Neural cell (in vitro differentiated cells): ENCODE data around the gene CEP128. TPM values are rescaled to one million over a fixed set of nuclear protein-coding genes. Genes with fewer than 3 reads are reported as not detected.

ENCODE experiments used
- H2AFZ ChIP-seq: fragments of 200-600, 300-800 bp; sonication (generic), shearing (Covaris generic); 2 replicates; pipeline ENCODE4 v1.6.0; 2014; ENCODE audit warnings: low read depth, mild to moderate bottlenecking, antibody characterized with exemption, low read length, moderate library complexity
- H3F3A ChIP-seq: fragments of 200-600 bp; shearing (Covaris generic); 2 replicates; pipeline ENCODE4 v1.6.1; 2016; ENCODE audit warnings: mild to moderate bottlenecking, moderate library complexity, mixed read lengths, antibody characterized with exemption, low read length; ENCODE audit not compliant: insufficient read depth, poor library complexity, severe bottlenecking
- H3K27ac ChIP-seq: fragments of 200-600, 300-800 bp; sonication (generic), shearing (Covaris generic); 2 replicates; pipeline ENCODE4 v1.5.1; 2014; ENCODE audit warnings: mild to moderate bottlenecking, low read length, moderate library complexity
- H3K27me3 ChIP-seq: fragments of 300-800, 200-600 bp; sonication (generic), shearing (Covaris generic); 2 replicates; pipeline ENCODE4 v1.6.0; 2014; ENCODE audit warnings: mild to moderate bottlenecking, low read depth, low read length, moderate library complexity; ENCODE audit not compliant: insufficient read depth
- H3K36me3 ChIP-seq: fragments of 300-800, 200-600 bp; sonication (generic), shearing (Covaris generic); 2 replicates; pipeline ENCODE4 v1.5.1; 2014; ENCODE audit warnings: mild to moderate bottlenecking, antibody characterized with exemption, low read length, moderate library complexity; ENCODE audit not compliant: insufficient read depth
- H3K4me2 ChIP-seq: fragments of 300-800, 200-600 bp; sonication (generic), shearing (Covaris generic); 2 replicates; pipeline ENCODE4 v1.6.0; 2014; ENCODE audit warnings: mild to moderate bottlenecking, low read length
- H3K4me3 ChIP-seq: fragments of 300-800, 200-600 bp; sonication (generic), shearing (Covaris generic); 2 replicates; pipeline ENCODE4 v1.5.1; 2014; ENCODE audit warnings: mild to moderate bottlenecking, low read length, moderate library complexity
- H3K79me2 ChIP-seq: fragments of 200-600 bp; shearing (Covaris generic); replicated peaks from 2 replicates; pipeline ENCODE4 v1.6.0; 2014; ENCODE audit warnings: mild to moderate bottlenecking, low read length, moderate library complexity; ENCODE audit not compliant: insufficient read depth
- H3K9ac ChIP-seq: fragments of 300-800, 200-600 bp; sonication (generic), shearing (Covaris generic); 2 replicates; pipeline ENCODE4 v1.6.1; 2016; ENCODE audit warnings: mild to moderate bottlenecking, low read length, mixed read lengths
- H3K9me2 ChIP-seq: fragments of 200-600 bp; shearing (Covaris generic); 2 replicates; pipeline ENCODE4 v1.6.1; 2016; ENCODE audit warnings: mild to moderate bottlenecking, low read length, mixed read lengths; ENCODE audit not compliant: insufficient read depth
- H3K9me3 ChIP-seq: fragments of 200-600, 300-800 bp; sonication (generic), shearing (Covaris generic); 2 replicates; pipeline ENCODE4 v1.6.1; 2016; ENCODE audit warnings: mild to moderate bottlenecking, mixed run types, low read length, moderate library complexity, mixed read lengths
- H4K20me1 ChIP-seq: fragments of 200-600 bp; shearing (Covaris generic); 2 replicates; pipeline ENCODE4 v1.6.1; 2016; ENCODE audit warnings: mild to moderate bottlenecking, mixed run types; ENCODE audit not compliant: insufficient read depth
- EP300 ChIP-seq: fragments of 450-650 bp; conservative IDR thresholded peaks from 2 replicates; pipeline ENCODE4 v1.6.1; 2014; ENCODE audit warnings: antibody characterized with exemption, mild to moderate bottlenecking, moderate library complexity; ENCODE audit not compliant: poor library complexity, severe bottlenecking
- EZH2 ChIP-seq: fragments of 200-600, 300-800 bp; shearing (Covaris generic), sonication (generic); IDR thresholded peaks from 2 replicates; pipeline ENCODE4 v1.6.1; 2014; ENCODE audit warnings: antibody characterized with exemption, low read length, borderline replicate concordance, mild to moderate bottlenecking; ENCODE audit not compliant: insufficient read depth, poor library complexity, severe bottlenecking
- MXI1 ChIP-seq: fragments of 450-650 bp; conservative IDR thresholded peaks from 2 replicates; pipeline ENCODE4 v1.6.1; 2014; ENCODE audit warnings: antibody characterized with exemption, mild to moderate bottlenecking; ENCODE audit not compliant: poor library complexity, severe bottlenecking
- POLR2AphosphoS5 ChIP-seq: IDR thresholded peaks from 2 replicates; pipeline ENCODE4 v1.6.1; 2012
- RAD21 ChIP-seq: fragments of 450-650 bp; conservative IDR thresholded peaks from 2 replicates; pipeline ENCODE4 v1.6.1; 2014; ENCODE audit warnings: antibody characterized with exemption, mild to moderate bottlenecking, moderate library complexity
- SMC3 ChIP-seq: fragments of 450-650 bp; conservative IDR thresholded peaks from 2 replicates; pipeline ENCODE4 v1.6.1; 2014; ENCODE audit warnings: antibody characterized with exemption, mild to moderate bottlenecking, moderate library complexity; ENCODE audit not compliant: poor library complexity
- TAF1 ChIP-seq: IDR thresholded peaks from 2 replicates; pipeline ENCODE4 v1.6.1; 2012; ENCODE audit warnings: low read depth
- polyA plus RNA-seq: library from polyadenylated mRNA; depleted of rRNA; stranded (reverse); fragments of >200 nt; gene quantifications from 2 replicates; pipeline ENCODE4 v1.2.3, GENCODE V29; 2014
- TF ChIP-seq, protein P1 (sequence below): IDR thresholded peaks from 2 replicates; pipeline ENCODE4 v1.6.1; 2012; ENCODE audit warnings: borderline replicate concordance
- TF ChIP-seq, protein P2 (sequence below): fragments of 450-650 bp; IDR thresholded peaks from 2 replicates; pipeline ENCODE4 v1.5.1; 2014; ENCODE audit warnings: antibody characterized with exemption, mild to moderate bottlenecking, moderate library complexity; ENCODE audit not compliant: poor library complexity, severe bottlenecking

Gene CEP128
- polyA plus RNA-seq, 1 donor from 2014 or later: 5.5 TPM

DNA sequence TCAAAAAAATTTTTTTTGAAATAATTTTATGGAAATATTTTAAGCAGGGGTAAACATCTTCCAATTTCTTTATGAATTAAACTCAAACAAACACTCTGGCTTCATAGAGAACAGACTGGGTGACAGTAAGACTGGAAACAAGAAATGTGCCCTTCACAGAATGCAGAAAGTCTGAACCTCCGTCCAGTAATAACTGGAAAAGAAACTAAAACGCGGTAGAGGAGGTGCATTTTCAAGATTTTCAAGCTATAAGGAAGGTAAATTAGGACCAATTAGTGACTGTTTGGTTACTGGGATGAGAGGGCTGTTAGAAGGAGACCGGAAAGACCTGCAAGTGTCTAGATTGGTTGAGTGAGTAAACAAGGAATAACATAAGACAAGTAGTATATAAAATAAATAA lies 245.7 kb downstream of the CEP128 start:
- H3K27ac ChIP-seq: no peak overlapping the region
- H3K9me3 ChIP-seq: no peaks in the 10 kb centered on the region
- TF ChIP-seq TAF1 (no peak), MXI1 (no peak), EP300 (no peak), POLR2AphosphoS5 (no peak), SMC3 (no peak), RAD21 (no peak), EZH2 (no peak)
- TF ChIP-seq, protein P1, sequence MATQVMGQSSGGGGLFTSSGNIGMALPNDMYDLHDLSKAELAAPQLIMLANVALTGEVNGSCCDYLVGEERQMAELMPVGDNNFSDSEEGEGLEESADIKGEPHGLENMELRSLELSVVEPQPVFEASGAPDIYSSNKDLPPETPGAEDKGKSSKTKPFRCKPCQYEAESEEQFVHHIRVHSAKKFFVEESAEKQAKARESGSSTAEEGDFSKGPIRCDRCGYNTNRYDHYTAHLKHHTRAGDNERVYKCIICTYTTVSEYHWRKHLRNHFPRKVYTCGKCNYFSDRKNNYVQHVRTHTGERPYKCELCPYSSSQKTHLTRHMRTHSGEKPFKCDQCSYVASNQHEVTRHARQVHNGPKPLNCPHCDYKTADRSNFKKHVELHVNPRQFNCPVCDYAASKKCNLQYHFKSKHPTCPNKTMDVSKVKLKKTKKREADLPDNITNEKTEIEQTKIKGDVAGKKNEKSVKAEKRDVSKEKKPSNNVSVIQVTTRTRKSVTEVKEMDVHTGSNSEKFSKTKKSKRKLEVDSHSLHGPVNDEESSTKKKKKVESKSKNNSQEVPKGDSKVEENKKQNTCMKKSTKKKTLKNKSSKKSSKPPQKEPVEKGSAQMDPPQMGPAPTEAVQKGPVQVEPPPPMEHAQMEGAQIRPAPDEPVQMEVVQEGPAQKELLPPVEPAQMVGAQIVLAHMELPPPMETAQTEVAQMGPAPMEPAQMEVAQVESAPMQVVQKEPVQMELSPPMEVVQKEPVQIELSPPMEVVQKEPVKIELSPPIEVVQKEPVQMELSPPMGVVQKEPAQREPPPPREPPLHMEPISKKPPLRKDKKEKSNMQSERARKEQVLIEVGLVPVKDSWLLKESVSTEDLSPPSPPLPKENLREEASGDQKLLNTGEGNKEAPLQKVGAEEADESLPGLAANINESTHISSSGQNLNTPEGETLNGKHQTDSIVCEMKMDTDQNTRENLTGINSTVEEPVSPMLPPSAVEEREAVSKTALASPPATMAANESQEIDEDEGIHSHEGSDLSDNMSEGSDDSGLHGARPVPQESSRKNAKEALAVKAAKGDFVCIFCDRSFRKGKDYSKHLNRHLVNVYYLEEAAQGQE: no peak

DNA sequence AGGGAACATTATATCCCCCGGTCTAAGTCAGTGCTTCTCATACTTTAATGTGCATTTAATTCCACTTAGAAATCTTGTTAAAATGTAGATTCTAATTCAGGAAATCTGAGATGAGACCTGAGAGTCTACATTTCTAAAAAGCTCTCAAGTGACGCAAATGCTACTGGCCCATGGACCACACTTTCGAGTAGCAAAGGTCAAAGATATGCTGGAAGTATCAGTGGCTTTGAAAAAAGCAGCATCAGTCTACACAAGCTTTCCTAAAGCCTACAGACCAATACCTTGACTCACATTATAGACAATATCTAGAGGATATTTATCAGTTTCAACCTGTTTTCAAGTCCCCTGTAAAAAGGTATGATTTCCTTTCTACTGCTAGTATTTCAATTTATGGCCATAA lies 248.6 kb downstream of the CEP128 start:
- no peaks in the 10 kb centered on the region for H4K20me1 ChIP-seq
- H3K27ac ChIP-seq: no peak overlapping the region
- H3K9ac ChIP-seq: no peak overlapping the region
- H3K9me3 ChIP-seq: no peaks in the 10 kb centered on the region
- TF ChIP-seq RAD21: no peak
- TF ChIP-seq, protein P2, sequence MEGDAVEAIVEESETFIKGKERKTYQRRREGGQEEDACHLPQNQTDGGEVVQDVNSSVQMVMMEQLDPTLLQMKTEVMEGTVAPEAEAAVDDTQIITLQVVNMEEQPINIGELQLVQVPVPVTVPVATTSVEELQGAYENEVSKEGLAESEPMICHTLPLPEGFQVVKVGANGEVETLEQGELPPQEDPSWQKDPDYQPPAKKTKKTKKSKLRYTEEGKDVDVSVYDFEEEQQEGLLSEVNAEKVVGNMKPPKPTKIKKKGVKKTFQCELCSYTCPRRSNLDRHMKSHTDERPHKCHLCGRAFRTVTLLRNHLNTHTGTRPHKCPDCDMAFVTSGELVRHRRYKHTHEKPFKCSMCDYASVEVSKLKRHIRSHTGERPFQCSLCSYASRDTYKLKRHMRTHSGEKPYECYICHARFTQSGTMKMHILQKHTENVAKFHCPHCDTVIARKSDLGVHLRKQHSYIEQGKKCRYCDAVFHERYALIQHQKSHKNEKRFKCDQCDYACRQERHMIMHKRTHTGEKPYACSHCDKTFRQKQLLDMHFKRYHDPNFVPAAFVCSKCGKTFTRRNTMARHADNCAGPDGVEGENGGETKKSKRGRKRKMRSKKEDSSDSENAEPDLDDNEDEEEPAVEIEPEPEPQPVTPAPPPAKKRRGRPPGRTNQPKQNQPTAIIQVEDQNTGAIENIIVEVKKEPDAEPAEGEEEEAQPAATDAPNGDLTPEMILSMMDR: no peak
- no peak for TF ChIP-seq TAF1
- no peak for TF ChIP-seq POLR2AphosphoS5
- no peak for TF ChIP-seq EZH2
- TF ChIP-seq EP300: no peak
- TF ChIP-seq, protein P1: no peak
- TF ChIP-seq MXI1: no peak
- TF ChIP-seq SMC3: no peak
- no peaks in the 10 kb centered on the region for H3K27me3 ChIP-seq
- no peak overlapping the region for H3K4me2 ChIP-seq
- H3K4me3 ChIP-seq: no peak overlapping the region
- H3K9me2 ChIP-seq: no peaks in the 10 kb centered on the region
- no peak overlapping the region for H2AFZ ChIP-seq
- H3K79me2 ChIP-seq: no peaks in the 10 kb centered on the region
- no peaks in the 10 kb centered on the region for H3F3A ChIP-seq
- no peaks in the 10 kb centered on the region for H3K36me3 ChIP-seq

More for the DNA sequence above, 245.7 kb downstream of the CEP128 start:
- no peak overlapping the region for H3K9ac ChIP-seq
- H3K79me2 ChIP-seq: no peaks in the 10 kb centered on the region
- H3F3A ChIP-seq: no peaks in the 10 kb centered on the region
- no peaks in the 10 kb centered on the region for H3K27me3 ChIP-seq
- no peak overlapping the region for H2AFZ ChIP-seq
- H4K20me1 ChIP-seq: no peaks in the 10 kb centered on the region
- no peaks in the 10 kb centered on the region for H3K36me3 ChIP-seq
- H3K9me2 ChIP-seq: no peaks in the 10 kb centered on the region
- H3K4me2 ChIP-seq: no peak overlapping the region
- no peak overlapping the region for H3K4me3 ChIP-seq
